GM20000 (cell line): ENCODE measurements around the gene FGFR2.

Experiments
- DNase-seq: peaks from one replicate; pipeline ENCODE4 v3.0.0; 2012; ENCODE audit warnings: low spot score
- TF ChIP-seq, protein P1 (sequence below): IDR thresholded peaks from 2 replicates; pipeline ENCODE4 v1.5.1; 2012; ENCODE audit warnings: mild to moderate bottlenecking, control low read depth; ENCODE audit errors: extremely low read depth, missing control alignments

FGFR2 gene

GRCh38 chr10:121609426-121610380 lies 11.5 kb upstream of the FGFR2 start:
- no peak for DNase-seq
- TF ChIP-seq, protein P1, sequence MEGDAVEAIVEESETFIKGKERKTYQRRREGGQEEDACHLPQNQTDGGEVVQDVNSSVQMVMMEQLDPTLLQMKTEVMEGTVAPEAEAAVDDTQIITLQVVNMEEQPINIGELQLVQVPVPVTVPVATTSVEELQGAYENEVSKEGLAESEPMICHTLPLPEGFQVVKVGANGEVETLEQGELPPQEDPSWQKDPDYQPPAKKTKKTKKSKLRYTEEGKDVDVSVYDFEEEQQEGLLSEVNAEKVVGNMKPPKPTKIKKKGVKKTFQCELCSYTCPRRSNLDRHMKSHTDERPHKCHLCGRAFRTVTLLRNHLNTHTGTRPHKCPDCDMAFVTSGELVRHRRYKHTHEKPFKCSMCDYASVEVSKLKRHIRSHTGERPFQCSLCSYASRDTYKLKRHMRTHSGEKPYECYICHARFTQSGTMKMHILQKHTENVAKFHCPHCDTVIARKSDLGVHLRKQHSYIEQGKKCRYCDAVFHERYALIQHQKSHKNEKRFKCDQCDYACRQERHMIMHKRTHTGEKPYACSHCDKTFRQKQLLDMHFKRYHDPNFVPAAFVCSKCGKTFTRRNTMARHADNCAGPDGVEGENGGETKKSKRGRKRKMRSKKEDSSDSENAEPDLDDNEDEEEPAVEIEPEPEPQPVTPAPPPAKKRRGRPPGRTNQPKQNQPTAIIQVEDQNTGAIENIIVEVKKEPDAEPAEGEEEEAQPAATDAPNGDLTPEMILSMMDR, result no peak

DNA sequence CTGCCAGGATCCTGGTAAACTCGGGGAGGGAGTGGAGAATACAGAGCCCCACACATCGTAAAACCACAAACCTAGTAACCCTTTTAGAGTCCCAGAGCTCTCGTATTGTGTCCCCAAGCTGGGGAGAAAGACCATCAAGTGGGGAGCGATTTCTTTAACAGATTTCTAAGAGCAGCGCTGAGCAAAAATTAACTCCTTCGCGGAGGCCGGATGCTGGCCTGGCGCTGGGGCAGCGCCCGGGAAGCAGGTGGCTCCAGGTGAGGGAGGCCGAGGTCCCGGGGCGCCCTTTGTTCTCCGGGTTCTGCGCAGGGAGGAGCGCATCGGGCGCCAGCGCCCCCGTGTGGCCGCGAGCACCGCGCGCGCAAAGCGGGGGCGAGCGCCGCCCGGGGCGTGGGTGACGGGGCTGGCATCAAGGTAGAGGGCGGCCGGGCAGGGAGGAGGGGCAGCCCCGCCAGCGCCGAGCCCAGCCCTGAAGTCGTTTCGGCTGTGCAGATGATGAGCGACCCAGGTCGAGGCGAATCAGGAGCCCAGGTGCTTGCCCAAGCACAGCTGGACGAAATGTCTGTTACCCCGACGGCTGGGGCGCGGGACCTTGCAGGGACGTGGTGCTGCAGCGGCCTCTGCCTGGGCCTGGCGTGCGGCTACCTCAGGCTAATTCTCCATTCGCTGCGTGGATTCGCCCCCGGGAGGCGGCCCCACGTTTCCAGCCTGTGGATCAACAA lies 10.4 kb upstream of the FGFR2 start:
- TF ChIP-seq, protein P1, result peak; percentile 84
- peak; percentile 86 for DNase-seq

- no peak for DNase-seq
- TF ChIP-seq, protein P1, result no peak
These were observed 9.2 kb upstream of the FGFR2 start for GRCh38 chr10:121607310-121608055.

- TF ChIP-seq, protein P1, result no peak
- DNase-seq, result no peak
These were observed 7.5 kb upstream of the FGFR2 start for GRCh38 chr10:121605708-121606107.

DNA sequence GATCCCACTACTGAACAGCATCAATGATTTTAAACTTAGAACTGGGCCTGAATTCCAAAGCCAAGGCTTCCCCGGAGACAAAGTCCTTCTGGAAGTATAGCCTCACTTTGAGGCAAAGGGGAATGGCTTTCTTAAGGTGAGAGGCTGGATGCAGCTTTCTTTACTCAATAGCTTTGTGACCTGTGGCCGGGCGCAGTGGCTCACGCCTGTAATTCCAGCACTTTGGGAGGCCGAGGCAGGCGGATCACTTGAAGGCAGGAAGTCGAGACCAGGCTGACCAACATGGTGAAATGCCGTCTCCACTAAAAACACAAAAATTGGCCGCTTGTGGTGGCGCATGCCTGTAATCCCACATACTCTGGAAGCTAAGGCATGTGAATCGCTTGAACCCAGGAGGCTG lies 3.2 kb upstream of the FGFR2 start:
- DNase-seq, result no peak

DNA sequence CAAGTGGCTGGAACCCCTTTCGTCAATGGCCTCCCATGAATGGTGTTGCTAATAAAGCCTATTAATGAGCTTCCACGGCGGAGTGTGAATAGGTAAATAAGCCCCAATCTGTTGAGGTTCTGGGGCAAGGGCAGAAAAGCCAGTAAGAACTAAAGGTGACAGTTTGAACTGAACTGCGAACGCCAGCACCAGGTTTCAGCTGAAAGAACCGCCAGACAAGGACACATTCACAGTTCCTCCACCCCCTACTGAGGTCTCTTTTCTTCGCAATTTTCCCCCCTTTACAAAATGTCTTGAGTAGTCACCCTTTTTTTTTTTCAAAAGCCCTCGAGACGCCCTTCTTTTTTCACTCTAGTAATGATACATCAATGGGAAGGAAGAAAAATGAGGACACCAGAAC lies 2.4 kb upstream of the FGFR2 start:
- TF ChIP-seq, protein P1, result no peak
- DNase-seq, result no peak

More for the DNA sequence above, 3.2 kb upstream of the FGFR2 start:
- TF ChIP-seq, protein P1, result no peak

- no peak for DNase-seq
- TF ChIP-seq, protein P1, result no peak
These were observed 1.7 kb upstream of the FGFR2 start for GRCh38 chr10:121599947-121600346.
